ENCODE results near the gene PIK3C3. TPM values are rescaled to one million over a fixed set of nuclear protein-coding genes. Genes with fewer than 3 reads are reported as not detected.

PIK3C3 gene
- polyA plus RNA-seq, 1 of the 3 experiments (the other 2 are of a cell fraction) = 26.9 TPM

- Histone ChIP-seq H3K27ac (ENCODE audit: low read depth in 2 of 2, low read length in 1 of 2) (no peak overlapping the region; a peak in 1 of 4 replicates), H3K27me3 (ENCODE audit: insufficient read depth) (no peaks in the 10 kb centered on the region), H3F3A (replicated peaks; ENCODE audit: insufficient read depth) (peaks cover 5% of the 10 kb centered on the region), H4K20me1 (ENCODE audit: insufficient read depth) (no peaks in the 10 kb centered on the region), H3K36me3 (replicated peaks in 1 of 2; ENCODE audit: control insufficient read depth in 1 of 2, insufficient read depth in 2 of 2, low read length in 1 of 2) (peaks cover 81 to 82% of the 10 kb centered on the region in 2 experiments), H3K4me2 (no peak overlapping the region), H3K4me3 (ENCODE audit: low read depth in 2 of 2, low read length in 1 of 2) (no peak overlapping the region), H3K9ac (no peak overlapping the region), H2AFZ (ENCODE audit: low read depth) (no peak overlapping the region), H3K9me3 (no peaks in the 10 kb centered on the region), H3K4me1 (ENCODE audit: control insufficient read depth in 1 of 2, insufficient read depth in 2 of 2, low read depth in 1 of 2, low read length in 1 of 2) (no peaks in the 10 kb centered on the region), H3K9me2 (no peaks in the 10 kb centered on the region), H3K79me2 (ENCODE audit: insufficient read depth) (no peaks in the 10 kb centered on the region)
- CTCF ChIA-PET = no interaction called here
- no peak for DNase-seq
- POLR2A ChIA-PET = no interaction called here
- TF ChIP-seq CHD2 (IDR thresholded peaks at IDR 0.05; ENCODE audit: low read length, partially characterized antibody) (no peak), RAD21 (IDR thresholded peaks at IDR 0.05; ENCODE audit: low read length) (no peak), REST (IDR thresholded peaks at IDR 0.05; ENCODE audit: low read depth, low read length) (no peak), IRF3 (IDR thresholded peaks at IDR 0.05; ENCODE audit: low read depth, low read length) (no peak), NRF1 (IDR thresholded peaks at IDR 0.05; ENCODE audit: low read depth, low read length) (no peak), PBX3 (IDR thresholded peaks at IDR 0.05) (no peak), RFX5 (IDR thresholded peaks at IDR 0.05; ENCODE audit: low read length) (no peak), GATA2 (CRISPR knock-in tag; IDR thresholded peaks at IDR 0.05) (no peak), FOXJ3 (CRISPR knock-in tag; IDR thresholded peaks at IDR 0.05) (no peak), TEAD4 (IDR thresholded peaks at IDR 0.05; ENCODE audit: borderline replicate concordance, insufficient read depth) (no peak), GABPA (IDR thresholded peaks at IDR 0.05; ENCODE audit: low read depth) (no peak), USF2 (IDR thresholded peaks at IDR 0.05; ENCODE audit: borderline replicate concordance, low read depth, low read length) (no peak), EZH2phosphoT487 (IDR thresholded peaks at IDR 0.05; ENCODE audit: borderline replicate concordance, low read depth) (no peak), USF1 (IDR thresholded peaks at IDR 0.05; ENCODE audit: borderline replicate concordance, low read depth) (no peak), FOXM1 (IDR thresholded peaks at IDR 0.05; ENCODE audit: low read depth) (no peak), EP300 (IDR thresholded peaks at IDR 0.05; ENCODE audit: borderline replicate concordance in 1 of 2, low read depth in 1 of 2, low read length in 1 of 2) (no peak), SMC3 (IDR thresholded peaks at IDR 0.05; ENCODE audit: low read depth, low read length) (no peak), ELF1 (IDR thresholded peaks at IDR 0.05) (no peak)
- 90% methylated on average over 2 of the region's 2 CpGs for WGBS (ENCODE audit: low lambda C conversion rate)
Measured at GRCh38 chr18:42004653-42005052, 49.6 kb downstream of the PIK3C3 start.

Measured in SK-N-SH (cell line).